HG03103 (cell line): Measurements from ENCODE around the gene G0S2.
A peak's percentile ranks its signal among the peaks of the same experiment; 100 is the strongest.

Experiments used
- ATAC-seq: cut with Tn5 transposase; IDR thresholded peaks from one replicate; pipeline ENCODE4 v1.9.1; 2021; ENCODE audit warnings: low read depth; ENCODE audit not compliant: unreplicated experiment

Gene G0S2, protein sequence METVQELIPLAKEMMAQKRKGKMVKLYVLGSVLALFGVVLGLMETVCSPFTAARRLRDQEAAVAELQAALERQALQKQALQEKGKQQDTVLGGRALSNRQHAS

DNA sequence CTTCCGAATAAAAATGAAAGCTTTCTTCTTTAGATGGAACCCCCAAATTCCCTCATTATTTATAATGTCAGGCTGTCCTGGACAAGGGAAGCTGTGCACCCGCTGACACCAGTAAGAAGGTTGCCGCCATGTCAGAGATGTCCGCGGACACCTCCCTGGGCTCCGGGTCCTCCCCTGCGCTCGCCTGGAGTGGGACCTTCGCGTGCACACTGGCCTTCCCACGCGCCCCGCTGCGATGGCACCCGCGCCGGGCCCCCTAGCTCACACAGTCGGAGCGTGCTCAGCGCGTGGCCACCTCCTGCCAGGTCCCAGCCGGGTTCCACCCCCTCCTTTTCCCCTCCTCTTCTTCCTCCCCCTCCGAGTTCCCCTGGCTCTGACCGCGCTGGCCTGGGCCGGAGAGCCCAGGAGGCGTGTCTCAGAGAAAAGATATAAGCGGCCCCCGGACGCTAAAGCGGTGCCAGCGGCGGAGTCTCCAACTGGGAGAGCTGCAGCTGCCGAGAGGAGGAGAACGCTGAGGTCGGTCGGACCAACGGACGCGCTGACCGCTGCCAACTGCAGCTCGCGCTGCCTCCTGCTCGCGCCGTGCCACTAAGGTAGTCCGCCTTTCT is at the start of gene G0S2:
Gene G0S2, plus strand, starts transcription at position 456 of the 608 bp plus-strand sequence. CDS start 273 bp downstream, outside the sequence.
- ATAC-seq, result no peak

DNA sequence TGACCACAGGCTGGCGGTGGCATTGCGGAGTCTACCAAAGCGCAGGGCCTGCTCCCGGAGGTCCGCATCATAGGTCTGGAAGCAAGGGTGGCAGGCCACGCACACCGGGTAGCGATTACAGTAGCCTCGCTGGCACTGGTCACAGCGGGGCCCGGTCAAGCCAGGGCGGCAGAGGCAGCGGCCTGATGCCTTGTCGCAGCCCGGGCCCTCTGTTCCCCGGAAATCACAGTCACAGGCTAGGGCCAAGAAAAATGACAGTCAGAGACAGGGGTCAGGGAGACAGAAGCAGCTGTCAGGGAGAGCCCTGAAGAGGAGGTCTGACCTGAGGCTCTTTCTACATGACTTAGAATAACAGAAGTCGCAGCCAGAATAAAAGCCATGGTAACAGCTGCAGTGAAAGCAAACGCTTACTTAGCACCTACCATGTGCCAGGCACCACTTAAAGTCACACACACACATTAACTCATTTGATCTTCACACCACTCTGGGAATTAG is 49.4 kb upstream of the G0S2 start:
- no peak for ATAC-seq

DNA sequence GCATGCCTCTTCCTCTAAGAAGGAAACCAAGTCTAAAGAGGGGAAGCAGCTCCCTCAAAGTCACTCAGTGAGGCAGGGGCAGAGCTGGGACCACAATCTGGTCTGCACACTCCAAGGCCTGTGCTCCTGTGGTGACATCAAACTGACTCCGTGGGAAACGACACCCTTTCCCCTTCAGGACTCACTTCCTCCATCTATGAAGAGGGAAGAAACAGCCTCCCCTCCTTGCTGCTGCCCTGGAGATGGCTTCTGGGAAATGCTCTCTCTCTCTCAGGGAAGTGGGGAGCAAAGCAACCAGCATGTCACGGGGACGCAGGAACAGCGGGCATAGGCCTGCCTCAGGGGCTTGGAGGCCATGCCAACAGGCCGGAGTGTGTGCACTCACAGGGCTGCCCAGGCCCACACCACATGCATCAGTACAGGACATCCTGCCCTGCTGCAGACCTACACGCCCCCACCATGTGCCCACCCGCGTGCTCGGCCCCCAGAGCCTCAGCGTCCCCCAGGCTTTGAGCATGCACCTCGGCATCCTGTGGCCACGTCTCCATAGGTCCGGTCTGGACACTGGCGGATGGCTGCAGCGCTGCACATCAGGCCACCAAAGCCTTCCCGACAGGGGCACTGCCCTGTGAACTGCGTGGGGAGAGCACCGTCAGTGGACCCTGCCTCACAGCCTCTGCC is 48.7 kb upstream of the G0S2 start:
- ATAC-seq, result no peak

DNA sequence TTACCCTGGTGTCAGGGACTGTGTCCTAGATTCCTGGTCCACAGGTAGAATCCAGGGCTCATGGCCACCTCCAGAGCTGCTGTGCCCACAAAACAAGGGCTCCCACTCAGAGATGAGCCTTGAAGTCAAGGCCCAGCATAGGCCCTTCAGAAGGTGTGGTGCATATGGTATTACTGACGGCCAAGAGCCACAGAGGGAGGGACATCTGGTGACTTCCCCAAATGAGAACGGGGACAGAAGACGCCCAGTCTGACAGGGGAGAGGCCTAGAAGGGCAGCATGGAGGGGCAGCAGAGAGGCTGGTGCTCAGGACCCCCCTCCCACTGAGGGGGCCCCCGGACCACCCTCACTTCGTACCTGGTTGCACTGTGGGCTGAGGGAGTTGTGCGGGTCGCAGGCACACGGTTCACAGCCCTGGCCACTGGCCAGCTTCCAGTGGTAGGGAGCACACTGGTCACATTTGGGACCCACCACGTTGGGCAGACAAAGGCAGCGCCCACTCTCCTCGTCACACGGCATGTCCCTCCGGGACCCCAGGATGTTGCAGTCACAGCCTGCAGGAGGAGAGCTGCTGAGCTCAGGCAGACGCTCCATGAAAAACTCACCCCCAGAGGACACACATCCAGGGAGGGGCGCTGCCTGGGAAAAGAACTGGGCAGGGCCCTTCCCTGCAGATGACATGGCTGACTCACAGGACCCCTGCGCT is 48.0 kb upstream of the G0S2 start:
- no peak for ATAC-seq

DNA sequence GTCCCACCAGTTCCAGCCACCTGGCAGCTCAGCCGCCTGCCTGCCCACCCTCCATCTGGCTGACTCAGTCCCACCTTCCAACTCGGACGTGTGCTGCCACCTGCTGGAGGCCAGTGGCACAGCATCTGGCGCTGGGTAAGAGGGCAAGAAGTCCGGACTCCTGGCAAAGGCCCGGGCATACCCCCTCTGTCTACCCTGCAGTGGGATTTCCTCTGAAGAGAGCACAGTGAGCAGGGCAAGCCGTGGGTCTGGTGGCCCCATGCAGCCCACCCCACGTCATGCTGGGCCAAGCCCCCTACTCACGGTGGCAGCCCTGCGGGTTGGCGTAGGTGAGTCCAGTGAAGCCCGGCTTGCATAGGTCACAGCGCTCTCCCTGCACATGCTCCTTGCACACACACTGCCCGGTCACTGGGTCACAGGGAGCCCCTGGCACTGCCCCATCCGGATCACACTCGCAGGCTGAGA is 47.4 kb upstream of the G0S2 start:
- peak; percentile 75 for ATAC-seq

DNA sequence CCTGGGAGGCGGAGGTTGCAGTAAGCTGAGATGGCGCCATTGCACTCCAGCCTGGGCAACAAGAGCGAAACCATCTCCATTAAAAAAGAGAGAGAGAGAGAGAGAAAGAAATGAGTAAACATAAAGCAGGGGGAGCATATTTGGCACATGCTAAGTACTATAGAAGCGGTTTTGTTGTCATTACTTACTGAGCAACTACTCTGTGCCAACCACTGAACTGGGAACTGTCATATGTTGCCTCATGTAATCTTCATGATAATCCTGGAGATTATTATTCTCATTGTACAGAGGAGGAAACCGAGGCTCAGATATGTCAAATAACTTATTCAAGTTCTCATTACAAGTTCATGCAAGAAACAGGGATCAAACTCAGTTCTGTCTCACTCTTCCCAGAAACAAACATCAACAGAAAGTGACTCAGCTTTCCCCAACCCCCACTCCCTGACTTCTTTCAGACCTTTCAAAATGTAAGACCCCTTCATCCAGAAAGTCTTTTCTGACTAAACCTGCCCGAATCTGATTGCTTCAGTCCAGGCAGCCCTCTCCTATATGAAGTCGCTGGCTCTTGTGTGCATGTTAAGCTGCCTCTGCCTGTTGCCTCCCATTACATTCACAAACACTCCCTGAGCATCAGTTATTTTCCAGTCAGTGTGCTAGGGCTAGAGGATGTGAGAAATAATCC is 46.5 kb upstream of the G0S2 start:
- no peak for ATAC-seq

DNA sequence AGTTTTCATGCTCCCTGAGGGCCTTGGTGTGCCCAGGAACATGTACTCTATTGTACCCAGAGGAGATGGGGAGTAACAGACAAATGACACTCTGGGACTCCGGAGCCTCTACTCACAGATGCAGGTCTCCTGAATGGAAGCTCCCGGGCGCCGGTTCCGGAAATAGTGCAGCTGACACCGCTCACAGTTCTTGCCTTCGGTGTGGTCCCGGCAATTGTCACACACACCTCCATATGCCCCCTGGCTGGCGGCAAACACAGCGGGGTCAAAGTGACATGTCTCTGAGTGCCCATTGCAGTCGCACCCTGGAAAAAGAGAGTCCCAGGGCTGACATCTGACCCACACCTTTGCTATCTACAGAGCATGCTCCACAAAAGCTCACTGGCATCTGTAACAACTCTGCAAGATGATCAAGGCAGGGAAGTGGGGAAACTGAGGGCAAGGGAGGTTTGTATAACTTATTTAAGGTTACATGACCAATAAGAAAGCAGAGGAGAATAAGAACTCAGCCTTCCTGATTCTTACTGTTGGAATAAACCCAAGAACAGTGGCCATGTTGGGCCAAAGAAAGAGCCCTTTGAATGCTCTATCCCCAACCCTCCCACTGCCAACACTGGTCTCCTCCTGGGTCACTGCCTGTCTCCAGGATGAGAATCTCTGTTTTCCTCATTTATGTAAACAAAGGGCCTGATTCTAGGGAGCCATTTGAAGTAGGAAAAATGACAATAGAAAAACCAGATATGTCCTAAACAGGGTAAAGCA is 45.4 kb upstream of the G0S2 start:
- ATAC-seq, result no peak

DNA sequence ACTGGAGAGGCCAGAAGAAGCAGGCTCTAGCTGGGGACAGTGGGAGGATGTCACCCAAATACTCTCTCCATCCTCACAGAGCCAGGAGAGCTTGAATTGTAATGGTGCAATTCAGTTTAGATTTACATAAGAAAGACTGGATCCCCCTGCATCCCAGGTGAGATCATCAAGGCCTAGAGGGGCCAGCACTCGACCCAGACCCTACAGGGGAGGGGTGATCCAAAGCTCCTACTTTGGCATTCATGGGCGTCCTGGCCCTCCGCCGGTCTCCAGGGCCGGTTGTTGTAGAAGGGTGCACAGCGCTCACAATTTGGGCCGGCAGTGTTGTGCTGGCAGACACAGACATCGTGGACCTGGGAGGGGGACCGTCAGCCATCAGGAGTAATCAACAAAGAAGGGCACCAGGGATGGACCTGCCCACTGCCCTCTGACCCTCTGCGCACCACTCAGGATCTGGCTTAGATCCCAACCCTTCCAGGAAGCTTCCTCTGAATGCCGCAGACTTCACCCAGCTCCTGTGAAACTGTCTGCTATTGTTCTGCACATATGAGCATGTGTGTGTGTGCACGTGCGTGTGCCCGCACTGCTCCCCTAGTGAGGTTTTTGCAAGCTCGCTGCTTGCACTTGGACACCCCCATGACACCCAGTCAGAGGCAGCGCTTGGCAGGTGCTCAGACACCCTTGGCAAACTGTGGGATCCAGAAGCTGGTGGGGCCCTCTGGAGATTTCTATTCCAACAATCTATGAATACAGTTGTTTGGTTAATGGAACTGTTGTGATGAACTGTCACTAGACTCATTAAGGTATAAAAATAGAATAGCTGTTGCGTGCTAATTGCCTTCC is 44.6 kb upstream of the G0S2 start:
- no peak for ATAC-seq

DNA sequence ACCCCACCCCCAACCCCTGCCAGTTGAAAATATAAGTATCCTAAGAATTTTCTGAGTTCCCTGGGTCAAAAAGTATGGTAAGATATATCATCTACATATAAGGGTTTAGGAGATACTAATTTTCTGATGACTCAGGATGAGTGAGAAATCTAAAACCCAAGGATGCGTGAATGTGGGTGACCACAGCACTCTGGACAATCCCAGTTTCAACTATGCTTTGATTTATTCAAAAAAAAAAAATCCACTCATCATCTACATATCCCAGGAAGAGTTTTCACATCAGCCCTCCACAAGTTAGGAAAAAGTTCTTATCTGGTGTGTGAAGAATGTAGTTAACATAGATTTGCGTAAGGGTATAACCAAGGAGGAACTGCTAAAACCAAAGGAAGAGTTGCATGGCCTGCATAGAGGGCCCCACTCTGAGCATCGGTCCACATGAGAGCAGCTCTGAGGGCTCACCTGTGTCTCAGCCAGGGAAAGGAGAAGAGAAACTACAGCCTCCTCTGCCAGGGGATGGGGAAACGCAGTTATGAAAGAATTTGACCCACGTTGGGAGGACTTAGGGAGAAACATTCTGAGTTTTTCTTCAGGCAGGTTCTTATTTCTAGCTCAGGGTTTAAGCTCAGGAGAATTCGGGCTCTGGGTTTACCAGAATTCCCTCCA is 41.7 kb upstream of the G0S2 start:
- no peak for ATAC-seq

DNA sequence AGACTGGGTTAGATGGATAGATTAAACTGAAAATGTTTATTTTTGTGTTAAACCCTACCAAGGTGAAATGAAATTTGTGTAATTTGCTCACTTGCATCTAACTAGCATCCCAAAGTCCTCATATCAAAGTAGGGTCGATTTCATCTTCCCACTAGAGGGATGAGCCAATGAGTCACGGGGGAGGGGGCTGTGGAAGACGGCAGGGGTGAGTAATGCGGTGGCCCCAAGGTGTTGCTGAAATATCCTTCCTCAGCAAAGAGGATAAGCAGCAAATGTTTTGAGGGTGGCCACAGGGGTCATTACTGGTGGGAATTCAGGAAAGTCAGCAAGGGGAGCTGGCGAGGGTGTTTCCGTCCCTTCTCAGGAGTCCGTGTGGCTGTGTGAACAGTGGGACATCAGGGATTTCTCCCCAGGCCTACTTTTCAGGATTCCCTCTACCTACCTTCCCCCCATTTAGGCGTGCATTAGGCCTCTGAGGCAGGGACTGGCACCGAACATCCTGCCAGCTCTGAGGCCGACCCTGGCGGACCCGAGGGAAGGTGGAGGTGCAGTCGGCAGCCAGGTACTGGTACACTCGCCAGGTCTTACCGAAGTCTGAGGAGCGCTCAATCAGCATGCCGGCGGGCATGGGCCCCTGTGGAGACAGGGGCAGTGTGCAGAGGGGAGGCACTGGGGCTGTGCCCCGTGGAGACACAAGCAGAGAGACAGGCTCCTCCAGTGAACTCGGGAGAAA is 41.0 kb upstream of the G0S2 start:
- ATAC-seq, result no peak

DNA sequence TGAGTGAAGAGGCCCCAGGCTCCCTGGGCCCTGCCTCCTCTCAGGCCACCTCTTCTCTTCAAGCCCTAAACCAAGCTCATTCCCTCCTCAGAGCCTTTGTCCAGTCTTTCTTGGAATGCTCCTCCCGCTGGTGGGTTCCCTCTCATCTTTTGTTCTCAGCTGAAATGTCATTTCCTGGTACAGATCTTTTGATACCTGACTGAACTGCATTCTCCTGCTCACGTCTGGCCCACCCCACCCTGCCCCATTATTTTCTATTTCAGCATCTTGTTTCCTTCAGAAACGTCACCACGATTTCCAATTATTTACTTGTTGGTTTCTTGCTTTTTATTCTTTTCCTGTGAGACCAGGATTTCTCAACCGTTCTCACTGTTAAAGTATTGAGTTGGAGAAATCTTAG is 39.4 kb upstream of the G0S2 start:
- no peak for ATAC-seq

DNA sequence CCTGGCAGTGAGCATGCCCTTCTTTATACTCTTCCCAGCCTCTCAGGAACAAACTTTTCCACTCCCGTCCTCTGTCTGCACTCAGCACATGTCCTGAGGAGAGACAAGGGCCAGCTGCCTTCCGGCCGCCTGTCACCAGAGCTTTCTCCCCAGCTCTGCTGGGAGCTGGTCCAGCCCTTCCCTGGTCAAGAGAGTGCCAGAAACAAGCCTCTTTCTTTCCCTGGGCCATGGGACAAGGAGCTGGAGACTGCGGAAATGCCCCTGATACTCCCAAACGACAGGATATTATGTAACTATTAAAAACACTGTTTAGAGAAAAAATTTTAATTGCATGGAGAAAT is 33.4 kb upstream of the G0S2 start:
- no peak for ATAC-seq

DNA sequence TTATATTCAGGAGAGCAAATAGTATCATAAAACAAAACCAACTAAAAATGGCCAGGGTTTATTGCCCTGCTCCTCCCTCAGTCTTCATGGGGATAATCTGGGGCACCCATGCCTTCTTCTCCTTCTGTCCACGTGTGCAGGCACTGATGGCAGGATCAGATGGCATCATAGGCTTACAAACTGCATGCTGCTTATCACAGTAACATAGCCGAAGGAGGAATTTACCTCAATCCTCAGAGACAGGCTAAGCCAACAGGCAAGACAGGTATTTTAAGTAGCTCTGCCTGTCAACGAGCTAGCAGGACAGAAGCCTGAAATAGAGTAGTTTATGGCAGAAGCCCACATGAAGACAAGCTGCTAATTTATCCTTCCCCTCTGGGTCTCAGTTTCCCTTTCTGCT is 32.4 kb upstream of the G0S2 start:
- ATAC-seq, result no peak

DNA sequence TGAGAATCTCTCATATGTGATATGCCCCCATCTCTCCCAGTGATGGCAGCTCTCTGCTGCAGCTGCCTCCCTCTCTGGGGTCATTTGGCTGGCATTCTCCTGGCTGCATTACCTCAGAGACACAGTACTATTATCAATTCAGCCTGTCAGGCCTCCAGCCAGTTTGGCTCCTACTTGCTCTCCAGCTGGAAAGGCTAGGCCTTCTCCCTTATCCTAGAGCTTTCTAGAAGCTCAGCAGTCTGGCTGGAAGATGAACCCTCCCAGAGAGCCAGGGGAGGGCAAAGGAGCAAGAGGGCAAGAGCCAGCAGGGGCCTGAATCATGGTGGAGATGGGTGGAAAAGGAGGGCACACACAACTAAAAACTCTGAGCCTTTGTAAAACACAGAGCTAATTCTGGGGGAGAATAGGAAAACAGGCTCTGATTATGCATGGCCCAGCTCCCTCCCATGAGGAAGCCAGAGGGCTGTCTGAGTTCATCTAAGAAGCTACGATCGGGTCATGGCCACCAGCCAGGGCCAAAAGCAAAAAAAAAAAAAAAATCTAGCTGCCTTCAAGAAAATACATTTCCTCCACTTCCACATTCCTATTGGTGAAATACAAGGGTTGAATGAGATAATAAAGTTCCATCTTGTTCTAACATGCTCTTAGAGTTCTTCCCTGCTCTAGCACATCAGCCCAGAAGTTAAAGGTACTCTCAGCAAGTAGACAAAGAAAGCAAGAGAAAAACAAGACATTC is 31.8 kb upstream of the G0S2 start:
- ATAC-seq, result no peak

DNA sequence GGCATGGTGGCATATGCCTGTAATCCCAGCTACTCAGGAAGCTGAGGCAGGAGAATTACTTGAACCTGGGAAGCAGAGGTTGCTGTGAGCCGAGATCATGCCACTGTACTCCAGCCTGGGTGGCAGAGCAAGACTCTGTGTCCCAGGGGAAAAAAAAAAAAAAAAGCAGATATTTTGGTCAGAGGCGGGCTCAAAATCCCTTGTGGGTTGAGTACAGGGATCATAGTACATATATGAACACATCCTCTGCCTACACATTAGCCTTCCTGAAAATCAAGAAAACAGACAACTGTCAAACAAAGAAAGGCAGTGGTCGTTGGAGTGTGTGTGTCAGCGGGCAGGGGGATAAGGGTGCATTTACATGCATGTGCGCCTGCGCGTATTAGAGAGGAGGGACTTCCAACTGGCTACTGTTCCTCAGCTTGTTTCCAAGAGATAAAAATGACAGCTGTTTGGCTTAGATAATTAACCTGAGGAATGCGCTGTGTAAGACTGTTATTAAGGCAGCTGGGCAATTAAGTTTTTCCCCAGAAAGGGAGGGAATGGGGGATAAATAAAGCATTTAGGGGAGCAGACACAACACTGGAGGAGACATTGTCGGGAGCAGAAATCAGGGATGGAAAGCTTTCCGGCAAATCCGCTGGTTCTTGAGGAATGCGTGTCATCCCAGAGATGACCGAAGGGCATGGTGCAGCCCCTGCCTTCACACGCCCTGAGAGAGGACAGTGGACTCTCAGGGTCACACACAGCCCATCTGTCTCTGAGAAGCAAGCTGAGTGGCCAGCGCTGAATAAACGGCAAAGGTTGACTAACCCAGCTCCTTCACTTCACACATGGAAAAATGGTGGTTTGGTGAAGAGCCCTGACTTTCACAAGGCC is 29.4 kb upstream of the G0S2 start:
- no peak for ATAC-seq

DNA sequence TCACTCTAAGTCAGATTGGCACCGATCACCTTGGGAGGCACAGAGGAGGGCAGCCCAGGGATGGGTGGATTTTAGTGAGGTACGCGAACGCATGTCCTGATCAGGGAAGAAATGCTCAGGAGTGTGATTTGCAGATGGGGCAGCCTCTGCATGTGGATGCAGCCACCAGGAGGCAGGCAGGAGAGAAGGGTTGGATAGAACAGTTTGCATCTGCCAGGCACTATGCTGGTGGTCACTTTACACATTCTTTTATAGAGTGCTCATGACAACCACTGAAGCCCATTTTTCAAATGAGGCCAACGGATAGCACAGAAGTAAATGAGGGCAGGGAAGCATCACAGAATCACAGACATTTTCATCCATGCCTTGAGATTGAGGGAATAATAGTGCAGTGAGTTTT is 28.7 kb upstream of the G0S2 start:
- ATAC-seq, result no peak

DNA sequence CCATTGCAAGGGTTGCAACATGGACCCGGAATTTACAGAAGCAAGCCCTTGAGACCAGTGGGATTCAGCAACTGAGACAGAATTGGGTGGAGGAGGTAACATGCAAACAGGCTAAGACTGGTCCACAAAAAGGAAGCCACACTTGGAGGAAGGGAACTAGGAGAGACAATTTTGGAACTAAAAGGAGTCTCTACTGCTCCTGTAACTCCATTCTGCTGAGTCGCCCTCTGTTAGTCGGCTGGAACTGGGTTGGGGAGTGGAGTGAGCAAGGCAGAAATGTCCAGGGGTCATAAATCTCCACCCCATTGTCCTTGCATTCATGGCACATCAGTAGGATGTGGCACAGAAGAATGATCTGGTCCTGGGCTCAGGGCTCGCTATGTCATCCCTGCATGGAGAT is 28.1 kb upstream of the G0S2 start:
- ATAC-seq, result no peak
